Endodermal cell (in vitro differentiated cells): ENCODE results near the gene ADARB1. TPM values are rescaled to one million over a fixed set of nuclear protein-coding genes. Genes with fewer than 3 reads are reported as not detected.

ENCODE experiments used
- DNase-seq: peaks from one replicate; pipeline ENCODE4 v3.0.0-alpha.2; 2017
- H3K27ac ChIP-seq: 2 replicates; pipeline ENCODE4 v1.5.1; 2013; ENCODE audit warnings: mild to moderate bottlenecking, low read depth, low read length, moderate library complexity
- H3K27me3 ChIP-seq: 2 replicates; pipeline ENCODE4 v1.6.1; 2013; ENCODE audit warnings: mild to moderate bottlenecking, low read length, moderate library complexity; ENCODE audit not compliant: insufficient read depth, control insufficient read depth, poor library complexity, severe bottlenecking
- H3K36me3 ChIP-seq: 2 replicates; pipeline ENCODE4 v1.7.0; 2013; ENCODE audit warnings: mild to moderate bottlenecking, low read length, moderate library complexity; ENCODE audit not compliant: control insufficient read depth, insufficient read depth
- H3K4me1 ChIP-seq: one replicate; pipeline ENCODE4 v1.7.0; 2013; ENCODE audit warnings: low read length; ENCODE audit not compliant: control insufficient read depth, insufficient read depth
- H3K4me3 ChIP-seq: 2 replicates; pipeline ENCODE4 v1.5.1; 2013; ENCODE audit warnings: mild to moderate bottlenecking, low read length, moderate library complexity
- H3K9ac ChIP-seq: 2 replicates; pipeline ENCODE4 v1.6.1; 2013; ENCODE audit warnings: mild to moderate bottlenecking, low read length, moderate library complexity; ENCODE audit not compliant: poor library complexity, severe bottlenecking; ENCODE audit errors: extremely low read depth
- H3K9me3 ChIP-seq: 2 replicates; pipeline ENCODE4 v1.6.1; 2013; ENCODE audit warnings: mild to moderate bottlenecking, low read length, moderate library complexity; ENCODE audit not compliant: control insufficient read depth
- H3K27ac Mint-ChIP-seq: 2 replicates; pipeline ENCODE4 v1.8.0; 2020; ENCODE audit warnings: mixed read lengths
- H3K27me3 Mint-ChIP-seq: 2 replicates; pipeline ENCODE4 v1.8.0; 2021; ENCODE audit warnings: mild to moderate bottlenecking, mixed read lengths; ENCODE audit not compliant: insufficient read depth
- H3K36me3 Mint-ChIP-seq: 2 replicates; pipeline ENCODE4 v1.8.0; 2020; ENCODE audit warnings: low read depth, mixed read lengths
- H3K4me1 Mint-ChIP-seq: 2 replicates; pipeline ENCODE4 v1.8.0; 2020; ENCODE audit warnings: mixed read lengths
- H3K4me3 Mint-ChIP-seq: 2 replicates; pipeline ENCODE4 v1.8.0; 2020; ENCODE audit warnings: mild to moderate bottlenecking, moderate library complexity, mixed read lengths
- H3K9me3 Mint-ChIP-seq: 2 replicates; pipeline ENCODE4 v1.8.0; 2020; ENCODE audit warnings: mild to moderate bottlenecking, mixed read lengths
- CTCF ChIP-seq: fragments of 200-600 bp; sonication (generic); conservative IDR thresholded peaks from 2 replicates; pipeline ENCODE4 v1.5.0; 2021; ENCODE audit warnings: antibody characterized with exemption, mild to moderate bottlenecking
- WGBS, 2 experiments: methylation state at CpG; one replicate each; pipeline versions ENCODE4 v1.1.5 to v1.1.7; 2013; ENCODE audit warnings: missing lambda C conversion rate in 2 of 2, mixed read lengths in 1 of 2; ENCODE audit not compliant: insufficient coverage in 1 of 2, insufficient read length in 1 of 2; 5-methylcytosine and 5-hydroxymethylcytosine counted together
- total RNA-seq, 2 donors: library from RNA; stranded (reverse); fragmentation: NEBNext Ultra II Directional in 1 of 2; extraction: Animal tissue kit (Norgen Biotek cat#: 25700) in 1 of 2; gene quantifications; 2 replicates in 1 of 2; 3 replicates in 1 of 2; pipeline ENCODE4 v1.2.1, GENCODE V29; 2021

ADARB1 gene
- total RNA-seq, 2 donors from 2014 or later, result 11.5 to 20.1 TPM

GRCh38 chr21:45032977-45033710 is 41.2 kb upstream of the ADARB1 start:
- H3K9me3 ChIP-seq, result no peaks in the 10 kb centered on the region
- 89 to 90% methylated on average over 28 to 35 of the region's 35 CpGs for WGBS, 2 experiments
- peaks cover 31% of the 10 kb centered on the region for H3K27me3 ChIP-seq
- Mint-ChIP-seq H3K4me1 (peaks cover 14% of the 10 kb centered on the region), H3K9me3 (peaks cover 5% of the 10 kb centered on the region), H3K27ac (no peak overlapping the region), H3K4me3 (no peak overlapping the region), H3K27me3 (peaks cover 8% of the 10 kb centered on the region), H3K36me3 (no peaks in the 10 kb centered on the region)
- H3K27ac ChIP-seq, result no peak overlapping the region
- H3K4me1 ChIP-seq, result peaks cover 11% of the 10 kb centered on the region
- no peaks in the 10 kb centered on the region for H3K36me3 ChIP-seq
- no peak for DNase-seq
- TF ChIP-seq CTCF, result no peak
- no peak overlapping the region for H3K9ac ChIP-seq
- no peak overlapping the region for H3K4me3 ChIP-seq

DNA sequence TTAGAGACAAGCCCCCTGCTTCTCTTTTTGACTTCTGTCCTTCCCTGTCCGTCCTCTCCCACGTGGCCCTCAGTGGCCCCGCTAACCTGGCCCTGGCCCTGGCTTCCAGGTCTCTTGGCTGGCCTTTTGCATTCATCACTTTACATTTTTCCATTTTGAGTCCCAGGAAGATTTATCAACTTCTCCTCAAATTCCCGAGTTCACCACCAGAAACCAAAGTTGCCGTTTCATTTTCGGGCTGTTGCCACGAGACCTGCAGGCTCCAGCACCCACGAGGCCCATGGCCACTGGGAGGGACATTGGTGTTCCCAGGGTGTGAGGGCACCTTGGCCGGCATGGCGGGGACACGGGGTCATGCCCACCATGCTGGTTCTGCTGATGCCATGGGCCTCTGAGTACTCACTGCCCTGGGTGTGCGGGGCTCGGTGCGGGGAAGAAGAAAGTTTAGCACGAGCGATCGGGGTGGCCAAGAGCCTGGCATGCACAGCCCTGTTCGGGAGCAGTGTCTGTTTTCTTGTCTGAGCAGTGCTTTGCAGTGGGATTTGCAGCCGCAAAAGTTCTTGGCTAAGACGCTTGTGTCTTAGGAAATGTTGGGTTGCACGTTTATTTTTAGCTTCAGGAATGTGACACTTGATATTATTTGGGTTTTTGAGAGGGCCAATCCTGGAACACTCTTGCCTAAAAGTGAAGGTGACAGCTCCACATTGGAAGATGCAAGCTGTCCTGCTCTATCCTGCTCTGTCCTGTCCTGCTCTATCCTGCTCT is 40.4 kb upstream of the ADARB1 start:
- peaks cover 5% of the 10 kb centered on the region for H3K9me3 Mint-ChIP-seq
- no peak overlapping the region for H3K27ac Mint-ChIP-seq

More for the DNA sequence above, 40.4 kb upstream of the ADARB1 start:
- H3K4me1 ChIP-seq, result peaks cover 11% of the 10 kb centered on the region
- H3K4me3 ChIP-seq, result no peak overlapping the region
- peaks cover 14% of the 10 kb centered on the region for H3K4me1 Mint-ChIP-seq
- DNase-seq, result no peak
- no peak for TF ChIP-seq CTCF
- no peaks in the 10 kb centered on the region for H3K36me3 ChIP-seq
- no peak overlapping the region for H3K27ac ChIP-seq
- H3K9me3 ChIP-seq, result no peaks in the 10 kb centered on the region
- H3K4me3 Mint-ChIP-seq, result no peak overlapping the region
- peaks cover 29% of the 10 kb centered on the region for H3K27me3 ChIP-seq
- H3K27me3 Mint-ChIP-seq, result peaks cover 8% of the 10 kb centered on the region
- H3K9ac ChIP-seq, result no peak overlapping the region
- H3K36me3 Mint-ChIP-seq, result no peaks in the 10 kb centered on the region
- 92 to 96% methylated on average over 8 to 21 of the region's 21 CpGs for WGBS, 2 experiments
